Mesenchymal stem cell (in vitro differentiated cells and primary cell): ENCODE results near the gene IKZF4.
A peak's percentile ranks its signal among the peaks of the same experiment; 100 is the strongest.

Experiments
- DNase-seq: peaks from one replicate; pipeline ENCODE4 v3.0.0-alpha.2; 2013
- H2AFZ ChIP-seq: one replicate; pipeline ENCODE4 v1.6.1; 2013; ENCODE audit warnings: low read depth, mild to moderate bottlenecking, control low read depth, inconsistent platforms, low read length, moderate library complexity
- H2AK5ac ChIP-seq: 2 replicates; pipeline ENCODE4 v1.6.1; 2013; ENCODE audit warnings: low read length, moderate library complexity, mild to moderate bottlenecking, inconsistent platforms; ENCODE audit not compliant: severe bottlenecking
- H2BK120ac ChIP-seq: one replicate; pipeline ENCODE4 v1.6.1; 2013; ENCODE audit warnings: low read depth, mild to moderate bottlenecking, inconsistent platforms, low read length, moderate library complexity
- H2BK12ac ChIP-seq, 2 experiments: one replicate each; pipeline ENCODE4 v1.6.1; 2013; ENCODE audit warnings: inconsistent platforms in 2 of 2, low read length in 2 of 2, mild to moderate bottlenecking in 2 of 2, moderate library complexity in 2 of 2, control low read depth in 1 of 2
- H2BK15ac ChIP-seq: one replicate; pipeline ENCODE4 v1.6.1; 2013; ENCODE audit warnings: mild to moderate bottlenecking, low read depth, inconsistent platforms; ENCODE audit not compliant: poor library complexity, severe bottlenecking
- H2BK5ac ChIP-seq: 2 replicates; pipeline ENCODE4 v1.6.1; 2013; ENCODE audit warnings: low read depth, mild to moderate bottlenecking, low read length, control low read depth, inconsistent platforms; ENCODE audit not compliant: poor library complexity, severe bottlenecking
- H3K14ac ChIP-seq, 2 experiments: one replicate each; pipeline ENCODE4 v1.6.1; 2013; ENCODE audit warnings: inconsistent platforms in 2 of 2, low read length in 2 of 2, control low read depth in 1 of 2, mild to moderate bottlenecking in 1 of 2, moderate library complexity in 1 of 2
- H3K18ac ChIP-seq, 2 experiments: one replicate each; pipeline ENCODE4 v1.6.1; 2013; ENCODE audit warnings: inconsistent platforms in 2 of 2, low read length in 2 of 2, control low read depth in 1 of 2, low read depth in 1 of 2, mild to moderate bottlenecking in 1 of 2
- H3K23ac ChIP-seq, 2 experiments: one replicate each; pipeline ENCODE4 v1.6.1; 2013; ENCODE audit warnings: inconsistent platforms in 2 of 2, low read length in 2 of 2, mild to moderate bottlenecking in 2 of 2, moderate library complexity in 2 of 2, control low read depth in 1 of 2
- H3K27ac ChIP-seq: 2 replicates; pipeline ENCODE4 v1.5.1; 2013; ENCODE audit warnings: mild to moderate bottlenecking, moderate library complexity, low read length, control low read depth, inconsistent platforms; ENCODE audit not compliant: poor library complexity, severe bottlenecking
- H3K27me3 ChIP-seq, 2 experiments: 2 replicates each; pipeline versions ENCODE4 v1.6.1 to v1.7.0; 2013; ENCODE audit warnings: low read length in 2 of 2, mild to moderate bottlenecking in 2 of 2, moderate library complexity in 2 of 2, control low read depth in 1 of 2, inconsistent platforms in 1 of 2; ENCODE audit not compliant: control insufficient read depth in 1 of 2, insufficient read depth in 1 of 2
- H3K36me3 ChIP-seq, 2 experiments: 2 replicates each; pipeline versions ENCODE4 v1.6.1 to v1.7.0; 2013; ENCODE audit warnings: low read length in 2 of 2, control low read depth in 1 of 2, inconsistent platforms in 1 of 2, low read depth in 1 of 2, mild to moderate bottlenecking in 1 of 2; ENCODE audit not compliant: insufficient read depth in 2 of 2, control insufficient read depth in 1 of 2
- H3K4ac ChIP-seq, 2 experiments: one replicate each; pipeline ENCODE4 v1.6.1; 2013; ENCODE audit warnings: inconsistent platforms in 2 of 2, low read length in 2 of 2, mild to moderate bottlenecking in 2 of 2, moderate library complexity in 2 of 2, control low read depth in 1 of 2, low read depth in 1 of 2
- H3K4me1 ChIP-seq: 2 replicates; pipeline ENCODE4 v1.6.1; 2013; ENCODE audit warnings: low read depth, low read length, control low read depth; ENCODE audit not compliant: control insufficient read depth, insufficient read depth
- H3K4me2 ChIP-seq: 2 replicates; pipeline ENCODE4 v1.6.1; 2013; ENCODE audit warnings: low read length, mild to moderate bottlenecking, inconsistent platforms; ENCODE audit not compliant: poor library complexity, severe bottlenecking
- H3K4me3 ChIP-seq, 2 experiments: 2 replicates each; pipeline versions ENCODE4 v1.5.1 to v1.7.0; 2013; ENCODE audit warnings: low read length in 2 of 2, mild to moderate bottlenecking in 2 of 2, control low read depth in 1 of 2, low read depth in 1 of 2; ENCODE audit not compliant: insufficient read depth in 1 of 2
- H3K79me1 ChIP-seq: replicated peaks from 2 replicates; pipeline ENCODE4 v1.6.1; 2013; ENCODE audit warnings: mild to moderate bottlenecking, control low read depth, low read length, inconsistent platforms; ENCODE audit not compliant: poor library complexity, severe bottlenecking
- H3K9ac ChIP-seq: 2 replicates; pipeline ENCODE4 v1.7.0; 2013; ENCODE audit warnings: mild to moderate bottlenecking, low read length, moderate library complexity
- H3K9me3 ChIP-seq: 2 replicates; pipeline ENCODE4 v1.7.0; 2013; ENCODE audit warnings: mild to moderate bottlenecking, low read length; ENCODE audit not compliant: control insufficient read depth
- H4K8ac ChIP-seq: one replicate; pipeline ENCODE4 v1.6.1; 2013; ENCODE audit warnings: inconsistent platforms, mild to moderate bottlenecking, low read length, moderate library complexity
- H4K91ac ChIP-seq: one replicate; pipeline ENCODE4 v1.6.1; 2013; ENCODE audit warnings: mild to moderate bottlenecking, low read length, inconsistent platforms
- WGBS: methylation state at CpG from one replicate; pipeline ENCODE4 v1.1.7; 2013; ENCODE audit warnings: mixed read lengths; 5-methylcytosine and 5-hydroxymethylcytosine counted together

Gene IKZF4

DNA sequence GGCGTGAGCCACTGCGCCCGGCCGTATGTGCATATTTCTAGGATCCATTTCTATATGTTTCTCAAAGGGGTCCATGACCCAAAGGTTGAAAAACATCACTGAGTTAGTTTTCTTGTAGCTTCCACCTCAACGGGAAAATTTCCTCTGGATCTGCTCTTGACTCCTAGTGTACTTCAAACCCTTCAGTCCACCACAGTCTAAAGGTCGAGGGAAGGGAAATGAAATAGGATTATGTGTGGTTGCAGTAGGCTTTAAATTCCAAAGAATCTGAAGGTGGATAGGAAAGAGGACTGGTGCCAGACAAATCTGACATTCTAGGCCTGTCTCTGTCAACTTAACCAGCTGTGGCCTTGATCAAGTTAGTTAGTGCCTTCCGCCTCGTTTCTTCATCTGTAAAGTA, 25.5 kb upstream of the IKZF4 start:
- no peak overlapping the region for H4K8ac ChIP-seq

DNA sequence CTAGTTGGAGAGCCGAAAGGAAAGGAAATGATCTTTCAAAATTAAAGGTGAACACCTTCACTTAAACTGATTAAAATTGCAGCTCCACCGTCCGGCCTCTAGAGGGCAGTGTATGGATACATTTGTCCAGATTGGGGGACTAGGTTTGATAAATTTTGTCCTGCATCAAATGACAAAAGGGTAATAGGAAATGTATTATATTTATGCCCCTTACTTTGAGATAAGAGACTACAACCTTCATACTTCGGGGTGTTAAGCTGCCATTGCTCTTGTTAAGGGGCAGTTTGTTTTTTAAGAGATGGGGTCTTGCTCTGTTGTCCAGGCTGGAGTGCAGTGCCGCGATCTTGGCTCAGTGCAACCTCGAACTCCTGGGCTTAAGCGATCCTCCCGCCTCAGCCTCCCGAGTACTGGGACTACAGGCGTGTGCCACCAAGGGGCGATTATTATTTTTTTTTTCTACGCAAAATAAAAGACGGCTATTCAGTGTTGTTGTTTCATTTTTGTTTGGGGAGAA, 24.6 kb upstream of the IKZF4 start:
- Histone ChIP-seq H2AFZ (no peak overlapping the region), H3K4me1 (peaks cover 11% of the 10 kb centered on the region), H3K18ac (no peak overlapping the region), H2AK5ac (no peak overlapping the region), H3K36me3 (peaks cover 30 to 42% of the 10 kb centered on the region in 2 experiments), H3K27ac (peak overlapping the region; percentile 69), H3K9ac (peak overlapping the region; percentile 90), H3K79me1 (peaks cover 16% of the 10 kb centered on the region), H3K27me3 (no peaks in the 10 kb centered on the region), H3K4ac (no peak overlapping the region), H3K4me3 (peak overlapping the region in 1 of 2 experiments; percentile 86), H2BK120ac (no peak overlapping the region), H3K4me2 (peak overlapping the region; percentile 67), H2BK12ac (no peak overlapping the region), H4K8ac (no peak overlapping the region), H4K91ac (no peak overlapping the region), H2BK5ac (no peak overlapping the region), H3K14ac (no peak overlapping the region), H3K9me3 (no peaks in the 10 kb centered on the region), H2BK15ac (no peak overlapping the region), H3K23ac (no peak overlapping the region)
- WGBS: 76% methylated on average over 12 of the region's 14 CpGs
- peak; percentile 77 for DNase-seq

More for the DNA sequence above, 25.5 kb upstream of the IKZF4 start:
- Histone ChIP-seq H2BK15ac (no peak overlapping the region), H2BK12ac (no peak overlapping the region), H3K18ac (no peak overlapping the region), H3K4me3 (no peak overlapping the region), H2AFZ (no peak overlapping the region), H3K36me3 (peaks cover 38 to 51% of the 10 kb centered on the region in 2 experiments), H3K4ac (no peak overlapping the region), H3K23ac (no peak overlapping the region), H3K4me1 (peaks cover 7% of the 10 kb centered on the region), H3K9me3 (no peaks in the 10 kb centered on the region), H3K4me2 (no peak overlapping the region), H3K9ac (no peak overlapping the region), H2BK5ac (no peak overlapping the region), H4K91ac (no peak overlapping the region), H3K27me3 (no peaks in the 10 kb centered on the region), H3K79me1 (peaks cover 18% of the 10 kb centered on the region), H3K27ac (peak overlapping the region; percentile 16), H2AK5ac (no peak overlapping the region), H3K14ac (no peak overlapping the region), H2BK120ac (no peak overlapping the region)
- no peak for DNase-seq
- 92% methylated on average over 8 of the region's 8 CpGs for WGBS

DNA sequence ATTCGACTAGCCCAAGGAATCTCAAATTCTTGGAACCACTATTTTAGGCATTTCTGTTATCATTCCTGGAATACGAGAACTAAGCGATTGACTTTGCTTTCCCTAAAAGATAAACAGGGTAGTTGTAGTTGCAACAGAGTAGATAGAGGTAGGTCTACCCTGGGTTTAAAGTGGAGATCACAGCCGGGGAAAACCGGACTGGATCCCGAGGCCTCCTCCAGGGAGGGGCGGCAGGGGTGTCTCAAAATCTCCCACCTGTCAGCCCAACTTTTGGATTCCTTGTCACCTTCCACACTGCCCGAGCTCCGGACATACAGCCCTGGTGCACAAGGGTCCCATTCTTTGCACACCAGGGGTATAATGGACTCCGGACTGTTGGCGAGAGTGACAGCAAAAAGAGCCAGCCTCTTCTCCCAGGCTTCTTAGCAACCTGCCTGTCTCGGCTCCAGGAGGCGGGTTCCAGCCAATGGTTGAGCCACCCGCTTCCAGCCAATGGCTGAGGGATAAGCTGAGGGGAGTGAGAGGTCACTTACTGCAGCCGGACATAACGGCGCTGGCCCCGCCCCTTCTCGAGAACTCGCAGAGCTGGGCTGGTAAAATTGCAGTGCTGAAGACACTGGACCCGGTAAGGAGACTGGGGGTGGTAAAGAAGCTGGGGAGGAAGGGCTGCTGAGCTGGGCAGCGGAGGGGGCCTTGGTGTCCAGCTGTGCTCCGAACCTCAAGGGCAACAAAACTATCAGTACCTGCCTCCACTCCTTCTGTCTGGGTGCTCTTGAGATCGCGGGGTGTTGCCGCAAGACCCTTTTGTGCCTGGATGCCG, 23.9 kb upstream of the IKZF4 start, which contains the start of gene SUOX:
Gene SUOX (plus strand): TSS at position 562 of the 820 bp plus-strand sequence. CDS start 4,946 bp downstream, outside the sequence.
- H4K91ac ChIP-seq: peak within 1 kb of the TSS; percentile 79
- H3K27me3 ChIP-seq: no peaks in the 10 kb centered on the region
- H3K18ac ChIP-seq: peak within 1 kb of the TSS in 1 of 2 experiments; percentile 94
- H2BK5ac ChIP-seq: no peak within 1 kb of the TSS
- peak within 1 kb of the TSS in 1 of 2 experiments; percentile 92 for H3K14ac ChIP-seq
- peak within 1 kb of the TSS; percentile 43 for H4K8ac ChIP-seq
- peak within 1 kb of the TSS; percentile 72 for H2AFZ ChIP-seq
- peaks cover 14% of the 10 kb centered on the region for H3K4me1 ChIP-seq
- peak within 1 kb of the TSS; percentile 73 to 86 for H3K4me3 ChIP-seq
- H2BK12ac ChIP-seq: peak within 1 kb of the TSS in 1 of 2 experiments; percentile 74
- no peaks in the 10 kb centered on the region for H3K9me3 ChIP-seq
- H3K4me2 ChIP-seq: peak within 1 kb of the TSS; percentile 81
- H3K9ac ChIP-seq: peak within 1 kb of the TSS; percentile 90
- WGBS: 4% methylated on average over 26 of the region's 27 CpGs
- peaks cover 28 to 37% of the 10 kb centered on the region in 2 experiments for H3K36me3 ChIP-seq
- peak within 1 kb of the TSS; percentile 4 for H2BK120ac ChIP-seq
- DNase-seq: peak; percentile 98
- peak within 1 kb of the TSS in 1 of 2 experiments; percentile 83 for H3K4ac ChIP-seq
- H3K27ac ChIP-seq: peak within 1 kb of the TSS; percentile 69
- peaks cover 15% of the 10 kb centered on the region for H3K79me1 ChIP-seq
- no peak within 1 kb of the TSS for H2BK15ac ChIP-seq
- H3K23ac ChIP-seq: peak within 1 kb of the TSS in 1 of 2 experiments; percentile 75
- H2AK5ac ChIP-seq: no peak within 1 kb of the TSS

DNA sequence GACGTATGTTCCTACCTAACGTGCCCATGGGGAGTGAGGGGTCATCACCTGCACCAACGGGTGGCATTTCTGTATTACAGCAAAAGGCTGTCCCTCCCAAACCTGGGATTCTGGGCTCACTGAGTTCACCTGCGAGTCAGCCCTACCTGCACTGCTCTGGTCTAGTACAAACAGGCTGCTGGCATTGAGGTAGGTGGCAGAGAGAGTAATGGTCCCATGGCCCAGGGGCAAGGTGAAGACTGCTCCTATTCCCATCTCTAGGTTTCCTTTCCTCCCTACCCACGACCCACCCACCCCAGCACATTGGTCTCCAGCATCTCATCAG, 23.3 kb upstream of the IKZF4 start:
- Histone ChIP-seq H3K27ac (peak overlapping the region; percentile 52), H3K9me3 (no peaks in the 10 kb centered on the region), H3K18ac (peak overlapping the region in 1 of 2 experiments; percentile 94), H3K23ac (peak overlapping the region in 1 of 2 experiments; percentile 75), H3K79me1 (peaks cover 15% of the 10 kb centered on the region), H3K14ac (peak overlapping the region in 1 of 2 experiments; percentile 92), H2BK5ac (no peak overlapping the region), H2AK5ac (no peak overlapping the region), H3K4ac (peak overlapping the region in 1 of 2 experiments; percentile 64), H2AFZ (peak overlapping the region; percentile 72), H4K91ac (peak overlapping the region; percentile 79), H2BK15ac (no peak overlapping the region), H4K8ac (peak overlapping the region; percentile 43), H2BK12ac (peak overlapping the region in 1 of 2 experiments; percentile 74), H3K4me3 (peak overlapping the region; percentile 73 to 86), H3K4me2 (peak overlapping the region; percentile 81), H2BK120ac (peak overlapping the region; percentile 4), H3K9ac (peak overlapping the region; percentile 90), H3K4me1 (peaks cover 15% of the 10 kb centered on the region), H3K27me3 (no peaks in the 10 kb centered on the region), H3K36me3 (peaks cover 24 to 37% of the 10 kb centered on the region in 2 experiments)
- DNase-seq: peak; percentile 3
- 6% methylated on average over 5 of the region's 5 CpGs for WGBS
